Endothelial cell of umbilical vein (primary cell): ENCODE results near the gene REM1. TPM values are rescaled to one million over a fixed set of nuclear protein-coding genes. Genes with fewer than 3 reads are reported as not detected.
"Not testable (repeated sequence)": the region's sequence is repeated elsewhere in the genome, so short reads cannot be mapped to it uniquely, and the experiment has no call there.

ENCODE experiments used
- BruUV-seq: library from RNA; stranded (reverse); fragments of 400-500 nt; replicated peaks from 2 replicates; lab custom pipeline; 2021; lab: Mats Ljungman, UMichigan
- CTCF ChIA-PET: fragments of 300-600, 350-600 bp; sonication (Branson Sonifier 250); formaldehyde crosslinking; loops from one replicate; lab custom pipeline; 2021; ENCODE audit warnings: antibody characterized with exemption, inconsistent platforms; lab: Charles Lee
- POLR2A ChIA-PET: fragments of 300-600, 350-600 bp; sonication (Branson Sonifier 250); formaldehyde crosslinking; loops from one replicate; lab custom pipeline; 2021; ENCODE audit warnings: antibody characterized with exemption, inconsistent platforms; lab: Charles Lee
- DNase-seq: peaks from one replicate; pipeline ENCODE4 v3.0.0-alpha.2; 2011; ENCODE audit warnings: low read depth, low spot score
- FAIRE-seq: peaks from 2 replicates; lab custom pipeline; 2011; peaks lifted over from hg19 to GRCh38; lab: Jason Lieb, UNC
- H2AFZ ChIP-seq: 2 replicates; pipeline ENCODE4 v1.6.0; 2012; ENCODE audit warnings: low read depth, low read length, control low read depth, inconsistent platforms
- H3K27ac ChIP-seq: 2 replicates; pipeline ENCODE4 v1.5.1; 2011; ENCODE audit warnings: low read depth, mild to moderate bottlenecking, control low read depth, low read length, moderate library complexity; ENCODE audit not compliant: insufficient read depth
- H3K27me3 ChIP-seq, 2 experiments: 2 replicates each; pipeline versions ENCODE4 v1.6.0 to v1.6.1; 2011; ENCODE audit warnings: low read length in 2 of 2, mixed read lengths in 1 of 2; ENCODE audit not compliant: control insufficient read depth in 2 of 2, insufficient read depth in 2 of 2
- H3K36me3 ChIP-seq, 2 experiments: 2 replicates in 1 of 2; 3 replicates in 1 of 2; pipeline ENCODE4 v1.5.1; 2011; ENCODE audit warnings: low read length in 2 of 2, mild to moderate bottlenecking in 1 of 2, moderate library complexity in 1 of 2; ENCODE audit not compliant: control insufficient read depth in 2 of 2, insufficient read depth in 2 of 2; ENCODE audit errors: extremely low read depth in 1 of 2
- H3K4me1 ChIP-seq: 3 replicates; pipeline ENCODE4 v1.5.1; 2011; ENCODE audit warnings: mild to moderate bottlenecking, low read length; ENCODE audit not compliant: control insufficient read depth, insufficient read depth; ENCODE audit errors: extremely low read depth
- H3K4me2 ChIP-seq: 2 replicates; pipeline ENCODE4 v1.6.1; 2011; ENCODE audit warnings: low read length, control low read depth, mixed read lengths; ENCODE audit not compliant: insufficient read depth
- H3K4me3 ChIP-seq, 3 experiments: fragments of 200-600 bp in 1 of 3; sonication (generic), shearing (Covaris generic) in 1 of 3; replicated peaks in 1 of 3; 2 replicates each; pipeline ENCODE4 v1.5.1; 2011 to 2016; ENCODE audit warnings: control low read depth in 3 of 3, low read length in 3 of 3, mild to moderate bottlenecking in 2 of 3, inconsistent platforms in 1 of 3, low read depth in 1 of 3, moderate library complexity in 1 of 3; ENCODE audit not compliant: insufficient read depth in 1 of 3
- H3K79me2 ChIP-seq: 2 replicates; pipeline ENCODE4 v1.6.0; 2012; ENCODE audit warnings: low read length, inconsistent platforms; ENCODE audit not compliant: control insufficient read depth, insufficient read depth
- H3K9ac ChIP-seq: replicated peaks from 2 replicates; pipeline ENCODE3; 2011; ENCODE audit warnings: low read length, control low read depth; ENCODE audit not compliant: insufficient read depth; ENCODE audit errors: extremely low read depth
- H3K9me1 ChIP-seq: replicated peaks from 3 replicates; pipeline ENCODE4 v1.6.0; 2011; ENCODE audit warnings: mild to moderate bottlenecking, low read length; ENCODE audit not compliant: control insufficient read depth, insufficient read depth; ENCODE audit errors: extremely low read depth
- H3K9me3 ChIP-seq: replicated peaks from 2 replicates; pipeline ENCODE4 v1.5.1; 2012; ENCODE audit warnings: low read length, inconsistent platforms; ENCODE audit not compliant: control insufficient read depth, insufficient read depth
- H4K20me1 ChIP-seq: replicated peaks from 2 replicates; pipeline ENCODE3; 2011; ENCODE audit warnings: mild to moderate bottlenecking, low read length; ENCODE audit not compliant: control insufficient read depth, insufficient read depth; ENCODE audit errors: extremely low read depth
- FOS ChIP-seq: IDR thresholded peaks from 2 replicates; pipeline ENCODE4 v1.6.1; 2011; ENCODE audit warnings: mild to moderate bottlenecking, low read length, moderate library complexity, borderline replicate concordance; ENCODE audit not compliant: insufficient read depth
- GATA2 ChIP-seq: IDR thresholded peaks from 2 replicates; pipeline ENCODE4 v1.7.0; 2011; ENCODE audit warnings: low read depth, mild to moderate bottlenecking, moderate library complexity, mixed read lengths, low read length; ENCODE audit not compliant: insufficient read length, insufficient read depth
- dilution Hi-C: fragments of 300-500 bp; cut with MboI; formaldehyde crosslinking; loops from one replicate; pipeline ENCODE4 v1.15.0; 2019; ENCODE audit warnings: low sequenced_read_pairs; ENCODE audit not compliant: extremely low pct_ligation_motif_present
- intact Hi-C: fragments of 100-400 bp; cut with micrococcal nuclease; formaldehyde crosslinking; loops from one replicate; pipeline ENCODE4 v1.10.0; 2022
- polyA plus RNA-seq, 4 experiments: library from polyadenylated mRNA; depleted of rRNA in 3 of 4; stranded (reverse) in 3 of 4; unstranded in 1 of 4; fragments of >200 nt; gene quantifications; 2 replicates each; pipeline versions ENCODE4 v1.2.1 to v1.2.3, GENCODE V29; 2011 to 2012; ENCODE audit warnings: missing spikeins in 1 of 4
- total RNA-seq: library from RNA; stranded (reverse); gene quantifications from 2 replicates; pipeline ENCODE4 v1.2.3, GENCODE V29; 2021
- TF ChIP-seq, protein P1 (sequence below), 2 donors: IDR thresholded peaks; 1 replicate in 1 of 2; 2 replicates in 1 of 2; pipeline ENCODE4 v1.5.1; 2011; ENCODE audit warnings: low read length in 2 of 2, mild to moderate bottlenecking in 2 of 2, moderate library complexity in 2 of 2, control low read depth in 1 of 2, inconsistent platforms in 1 of 2, low read depth in 1 of 2; ENCODE audit not compliant: insufficient read depth in 1 of 2; ENCODE audit errors: extremely low read depth in 1 of 2

REM1 gene
- total and polyA plus RNA-seq, 2 donors (not counting 3 experiments of a cell fraction or from before 2014, with no cell fraction given) = 0.14 TPM; not detected in 1

DNA sequence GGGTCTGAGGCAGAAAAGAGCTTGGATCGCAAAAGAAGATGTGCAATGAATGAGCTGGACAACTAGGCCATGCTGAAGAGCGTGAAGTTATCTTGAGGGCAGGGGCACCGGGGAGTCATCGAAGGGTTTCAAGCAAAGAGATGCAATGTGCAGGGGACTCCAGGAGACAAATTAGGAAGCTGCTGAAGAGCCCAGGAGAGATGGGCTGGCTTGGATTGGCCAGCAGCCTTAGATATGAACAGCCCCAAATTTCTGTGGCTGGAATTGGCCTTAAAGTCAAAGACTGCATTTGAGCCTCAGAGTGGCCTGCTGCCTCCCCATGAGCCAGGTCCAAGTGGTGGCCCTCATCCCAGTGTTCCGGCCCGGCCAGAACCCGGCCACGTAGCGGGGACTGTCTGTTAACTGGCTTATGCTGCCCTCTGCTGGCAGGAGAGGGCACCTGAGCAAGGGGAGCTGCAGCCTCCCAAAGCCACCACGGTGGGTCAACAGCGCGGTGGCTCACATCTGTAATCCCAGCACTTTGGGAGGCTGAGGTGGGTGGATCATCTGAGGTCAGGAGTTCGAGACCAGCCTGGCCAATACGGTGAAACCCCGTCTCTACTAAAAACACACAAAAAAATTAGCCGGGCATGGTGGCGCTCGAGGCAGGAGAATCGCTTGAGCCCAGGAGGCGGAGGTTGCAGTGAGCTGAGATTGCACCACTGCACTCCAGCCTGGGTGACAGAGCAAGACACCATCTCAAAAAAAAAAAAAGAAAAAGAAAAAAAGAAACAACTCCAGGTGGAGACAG, 28.0 kb downstream of the REM1 start:
- H3K27ac ChIP-seq, H3K9me3 ChIP-seq, H3K36me3 ChIP-seq, H3K79me2 ChIP-seq, H3K27me3 ChIP-seq, H3K9ac ChIP-seq, H2AFZ ChIP-seq, BruUV-seq, H4K20me1 ChIP-seq, H3K4me1 ChIP-seq, H3K9me1 ChIP-seq, H3K4me3 ChIP-seq, H3K4me2 ChIP-seq, dilution Hi-C loops: not testable (repeated sequence)
- DNase-seq = peak; percentile 61
- FAIRE-seq = peak; percentile 77
- intact Hi-C loops = loop anchor here (1.0 kb wide), 1 partner anchor 43 kb away; no protein-coding TSS in a partner anchor
- POLR2A ChIA-PET = interaction anchor here (0.6 kb wide), 1 partner anchor 42 kb away, joined by 5 read pairs; no protein-coding TSS in a partner anchor
- CTCF ChIA-PET = interaction anchor here (0.5 to 4.8 kb wide), 33 partner anchors 8 to 1970 kb away, joined by 3 to 393 read pairs (median 6); partner anchors contain the start of genes DEFB123, DEFB124 and REM1
- TF ChIP-seq, protein P1, sequence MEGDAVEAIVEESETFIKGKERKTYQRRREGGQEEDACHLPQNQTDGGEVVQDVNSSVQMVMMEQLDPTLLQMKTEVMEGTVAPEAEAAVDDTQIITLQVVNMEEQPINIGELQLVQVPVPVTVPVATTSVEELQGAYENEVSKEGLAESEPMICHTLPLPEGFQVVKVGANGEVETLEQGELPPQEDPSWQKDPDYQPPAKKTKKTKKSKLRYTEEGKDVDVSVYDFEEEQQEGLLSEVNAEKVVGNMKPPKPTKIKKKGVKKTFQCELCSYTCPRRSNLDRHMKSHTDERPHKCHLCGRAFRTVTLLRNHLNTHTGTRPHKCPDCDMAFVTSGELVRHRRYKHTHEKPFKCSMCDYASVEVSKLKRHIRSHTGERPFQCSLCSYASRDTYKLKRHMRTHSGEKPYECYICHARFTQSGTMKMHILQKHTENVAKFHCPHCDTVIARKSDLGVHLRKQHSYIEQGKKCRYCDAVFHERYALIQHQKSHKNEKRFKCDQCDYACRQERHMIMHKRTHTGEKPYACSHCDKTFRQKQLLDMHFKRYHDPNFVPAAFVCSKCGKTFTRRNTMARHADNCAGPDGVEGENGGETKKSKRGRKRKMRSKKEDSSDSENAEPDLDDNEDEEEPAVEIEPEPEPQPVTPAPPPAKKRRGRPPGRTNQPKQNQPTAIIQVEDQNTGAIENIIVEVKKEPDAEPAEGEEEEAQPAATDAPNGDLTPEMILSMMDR (IDR thresholded peaks at IDR 0.05; ENCODE audit: extremely low read depth in 1 of 2, insufficient read depth in 1 of 2, low read depth in 1 of 2, low read length in 2 of 2) = peak; percentile 70 to 91

DNA sequence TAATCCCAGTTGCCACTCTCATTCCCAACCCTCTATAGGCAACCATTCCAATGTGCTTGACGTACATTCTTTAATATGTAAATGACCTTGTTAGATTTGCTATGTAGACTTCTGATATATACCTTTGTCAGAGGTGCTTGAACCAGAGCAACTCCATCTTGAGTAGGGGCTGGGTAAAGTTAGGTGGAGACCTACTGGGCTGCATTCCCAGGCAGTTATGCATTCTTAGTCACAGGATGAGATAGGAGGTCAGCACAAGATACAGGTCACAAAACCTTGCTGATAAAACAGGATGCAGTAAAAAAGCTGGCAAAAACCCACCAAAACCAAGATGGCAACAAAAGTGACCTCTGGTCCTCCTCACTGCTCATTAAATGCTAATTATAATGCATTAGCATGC, 30.8 kb downstream of the REM1 start:
- H2AFZ ChIP-seq = no peak overlapping the region
- BruUV-seq = no TSS peak
- TF ChIP-seq GATA2 (no peak), FOS (peak; percentile 19)
- TF ChIP-seq, protein P1 (IDR thresholded peaks at IDR 0.05; ENCODE audit: extremely low read depth in 1 of 2, insufficient read depth in 1 of 2, low read depth in 1 of 2, low read length in 2 of 2) = no peak
- H3K27ac ChIP-seq = no peak overlapping the region
- no peaks in the 10 kb centered on the region for H3K9me1 ChIP-seq
- ChIA-PET CTCF (interaction anchor here (0.9 to 3.1 kb wide), 2 partner anchors 45 to 107 kb away, joined by 4 to 15 read pairs; no protein-coding TSS in a partner anchor), POLR2A (no interaction called here)
- H3K27me3 ChIP-seq = no peaks in the 10 kb centered on the region
- no peaks in the 10 kb centered on the region for H3K9me3 ChIP-seq
- H3K4me3 ChIP-seq = no peak overlapping the region
- dilution Hi-C loops (no loop called here), intact Hi-C loops (no loop called here)
- no peak for DNase-seq
- H3K79me2 ChIP-seq = no peaks in the 10 kb centered on the region
- FAIRE-seq = no peak
- H3K4me2 ChIP-seq = no peak overlapping the region
- H3K36me3 ChIP-seq = no peaks in the 10 kb centered on the region
- H3K9ac ChIP-seq = no peak overlapping the region
- H4K20me1 ChIP-seq = no peaks in the 10 kb centered on the region
- H3K4me1 ChIP-seq = no peaks in the 10 kb centered on the region
